Measurements from ENCODE around the gene NALCN.

Gene NALCN

DNA sequence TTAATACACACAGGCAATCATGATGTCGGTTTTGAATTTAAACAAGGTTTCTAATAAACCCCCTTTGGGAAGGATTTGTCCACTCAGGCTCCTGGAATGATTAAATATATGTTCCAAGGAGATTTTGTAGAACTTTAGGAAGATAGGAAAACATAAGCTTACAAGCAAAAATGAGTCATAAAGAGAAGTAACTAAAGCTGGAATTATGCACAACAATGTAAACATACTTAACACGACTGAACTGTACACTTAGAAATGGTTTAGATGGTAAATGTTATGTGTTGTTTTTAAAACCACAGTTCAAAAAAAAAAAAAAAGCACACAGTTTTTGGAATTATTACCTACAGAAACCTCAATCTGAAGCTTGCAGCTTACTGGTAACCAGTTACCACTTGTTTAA lies 304.4 kb downstream of the NALCN start:
- no peak for DNase-seq

DNA sequence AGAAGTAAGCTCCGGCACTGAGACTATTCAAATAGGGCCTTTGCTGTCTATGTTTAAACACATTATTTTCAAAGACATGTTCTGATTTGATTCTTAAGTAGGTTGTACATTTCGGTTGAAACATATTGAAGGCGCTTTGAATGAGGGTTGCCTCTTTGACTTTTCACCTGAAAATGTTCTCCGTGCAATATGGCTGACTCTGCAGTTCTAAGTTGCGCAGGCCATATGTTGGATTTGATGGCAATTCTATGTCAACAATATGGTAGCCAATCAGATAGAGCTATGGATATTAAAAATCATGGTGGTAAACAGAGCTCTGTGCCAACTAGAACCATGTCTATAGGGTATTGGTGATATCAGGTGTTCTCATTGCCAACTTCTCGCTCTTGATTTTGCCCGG lies 307.3 kb downstream of the NALCN start:
- no peak for DNase-seq

DNA sequence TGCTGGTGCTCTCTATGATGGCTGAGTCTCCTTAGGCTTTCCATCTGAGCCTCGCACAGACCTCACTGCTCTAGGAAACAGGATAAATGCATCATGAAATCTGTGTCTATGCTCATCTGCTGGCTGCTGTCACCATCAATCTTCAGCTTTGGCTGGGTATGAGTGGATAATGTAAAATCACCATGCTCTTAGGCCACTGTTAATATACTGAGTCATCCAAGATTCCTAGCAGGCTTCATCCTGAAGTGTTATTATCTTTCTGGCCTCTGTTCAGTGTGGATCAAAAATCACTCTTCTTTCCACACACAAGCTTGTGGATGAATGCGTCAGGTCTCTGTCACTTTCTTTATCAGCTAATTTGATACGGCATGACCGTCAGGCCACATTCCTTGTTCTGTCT lies 317.4 kb downstream of the NALCN start:
- no peak for DNase-seq

DNA sequence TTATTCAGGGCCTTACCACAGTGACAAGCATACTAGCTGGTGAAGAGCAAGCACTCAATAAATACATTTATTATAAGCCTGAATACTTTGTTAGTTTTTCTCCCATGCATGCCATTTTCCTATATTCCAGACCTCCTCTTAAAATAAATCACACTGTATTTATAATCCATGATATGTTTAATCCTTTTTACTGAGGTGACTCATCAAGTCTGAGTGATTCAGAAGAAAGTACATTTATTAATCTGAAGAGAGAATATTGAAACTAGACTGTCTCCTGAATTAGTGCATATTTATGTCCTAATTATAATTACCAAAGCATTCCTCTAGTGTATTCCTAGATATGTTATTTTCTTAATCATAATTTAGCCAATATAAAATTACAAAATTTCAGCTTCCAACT lies 323.3 kb downstream of the NALCN start:
- DNase-seq = no peak

DNA sequence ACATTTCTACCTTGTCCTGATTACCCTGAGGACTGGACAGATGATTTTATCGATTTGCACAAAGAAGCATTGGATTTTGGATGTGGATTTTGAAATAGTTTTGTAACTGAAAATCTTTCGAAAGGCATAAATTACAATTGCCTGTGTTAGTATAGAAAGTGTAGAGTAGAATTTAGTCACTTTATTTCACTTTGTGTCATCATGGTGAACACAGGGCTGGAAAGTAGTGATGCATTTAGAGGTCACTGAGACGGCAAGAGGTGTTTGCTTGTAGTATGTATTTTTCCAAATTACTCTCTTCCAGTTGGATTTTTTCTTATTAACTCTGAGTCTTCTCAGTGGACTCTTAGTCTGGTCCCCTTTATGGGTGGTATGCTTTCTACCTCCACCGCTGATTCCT lies 326.0 kb downstream of the NALCN start:
- no peak for DNase-seq

DNA sequence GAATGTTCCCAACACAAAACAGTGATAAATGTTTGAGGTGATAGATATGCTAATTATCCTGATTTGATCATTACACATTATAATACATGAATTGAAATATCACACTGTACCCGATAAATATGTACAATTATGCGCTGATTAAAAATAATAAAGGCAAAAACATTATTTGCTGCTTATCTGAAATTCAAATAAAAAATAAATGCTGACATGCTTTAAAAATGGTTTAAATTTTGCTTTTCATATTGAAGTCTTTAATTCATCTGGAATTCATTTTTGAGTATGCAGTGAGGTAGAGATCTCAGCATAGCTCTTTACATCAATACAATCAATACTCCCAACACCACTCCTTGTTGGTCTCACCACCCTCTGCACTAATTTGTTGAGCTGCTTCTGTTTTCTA lies 330.8 kb downstream of the NALCN start:
- DNase-seq = no peak

DNA sequence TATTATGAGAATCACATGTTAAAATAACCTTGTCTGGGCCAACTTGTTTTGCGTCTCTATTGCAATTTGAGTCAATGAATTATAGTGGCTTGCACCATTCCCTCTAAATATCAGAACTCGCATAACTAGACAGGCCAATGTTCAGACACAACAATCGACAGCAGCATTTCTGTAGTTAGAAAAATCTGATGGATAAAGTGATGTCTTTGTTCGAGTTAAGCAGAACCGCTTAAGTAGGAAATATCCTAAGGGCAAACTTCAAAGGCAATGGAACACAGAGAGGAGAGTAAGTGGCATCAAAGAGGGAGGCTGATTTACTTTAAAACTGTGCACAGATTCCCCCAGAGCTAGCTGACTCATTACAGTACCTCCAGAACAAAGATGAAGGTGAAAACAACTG lies 333.9 kb downstream of the NALCN start:
- DNase-seq = no peak

DNA sequence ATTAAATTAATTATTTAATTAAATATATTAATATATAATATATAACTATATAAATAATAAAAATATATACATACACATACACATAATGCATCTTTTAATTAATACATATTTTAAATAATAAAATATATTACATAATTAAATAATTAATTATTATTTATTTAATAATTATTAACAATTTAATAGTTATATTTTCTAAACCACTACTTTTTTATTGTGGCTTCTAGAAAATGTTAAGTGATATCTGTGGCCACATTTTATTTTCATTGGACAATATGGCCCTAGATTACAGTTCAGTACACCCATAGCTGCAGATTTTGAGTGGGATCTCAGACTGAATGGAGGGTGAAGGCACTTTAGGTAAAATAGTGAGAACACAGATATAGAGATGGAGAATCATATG lies 335.7 kb downstream of the NALCN start:
- DNase-seq = no peak

DNA sequence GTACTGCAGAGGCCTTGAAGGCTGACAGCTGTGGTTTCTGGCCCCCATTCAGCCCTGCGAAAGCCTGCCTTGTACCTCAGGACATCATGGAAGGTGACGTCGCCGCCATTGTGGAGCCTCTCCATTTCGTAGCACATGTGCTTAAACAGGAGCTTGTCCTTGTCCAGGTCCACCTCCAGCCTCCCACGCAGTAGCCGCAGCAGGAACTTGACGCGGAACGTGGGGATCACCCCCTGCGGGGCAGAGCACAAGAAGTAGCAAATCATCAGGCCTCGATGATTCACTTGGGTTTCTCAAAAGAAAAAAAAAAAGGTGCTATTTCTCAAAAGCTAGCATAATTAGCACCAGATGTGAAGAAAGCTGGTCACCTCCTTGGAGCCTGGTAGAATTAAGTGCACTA lies 351.0 kb downstream of the NALCN start:
- DNase-seq = no peak

DNA sequence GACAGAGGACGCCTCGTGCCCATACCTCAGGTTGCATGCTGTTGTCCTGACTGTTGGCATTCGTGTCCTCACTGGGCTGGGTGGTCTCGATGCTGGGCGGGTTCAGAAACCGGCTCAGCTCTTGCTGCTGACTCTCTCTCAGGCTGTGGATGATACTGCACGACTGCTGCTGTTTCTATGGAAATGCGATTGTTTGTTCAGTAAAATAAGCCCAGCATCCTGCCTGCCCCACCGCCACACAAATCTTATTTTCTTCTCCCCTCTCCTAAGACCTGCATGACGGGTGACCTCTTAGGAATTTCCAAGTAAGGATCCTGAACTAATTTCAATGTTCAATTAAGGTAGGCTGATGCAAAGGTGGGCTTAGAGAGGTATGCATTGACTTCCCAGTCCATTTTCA lies 356.5 kb downstream of the NALCN start:
- DNase-seq = no peak

DNA sequence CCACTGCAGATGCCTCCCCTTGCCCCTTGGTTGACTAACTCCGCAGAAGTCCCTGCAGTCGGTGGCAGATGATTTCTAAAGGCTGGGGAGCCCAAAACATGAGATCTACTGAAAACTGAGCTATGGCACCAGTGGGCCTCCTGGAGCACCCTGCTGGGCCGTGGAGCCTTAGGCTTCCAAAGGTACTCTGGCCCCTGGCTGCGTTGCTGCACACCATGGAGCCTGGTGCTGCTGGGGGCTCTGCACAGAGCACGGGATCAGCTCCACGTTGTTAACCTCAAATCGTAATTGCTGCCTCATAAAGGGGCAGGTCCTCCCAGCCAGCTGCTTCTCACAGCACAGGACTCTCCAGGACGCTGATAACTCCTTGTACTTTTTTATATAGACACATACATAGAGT lies 357.5 kb downstream of the NALCN start:
- DNase-seq = no peak

DNA sequence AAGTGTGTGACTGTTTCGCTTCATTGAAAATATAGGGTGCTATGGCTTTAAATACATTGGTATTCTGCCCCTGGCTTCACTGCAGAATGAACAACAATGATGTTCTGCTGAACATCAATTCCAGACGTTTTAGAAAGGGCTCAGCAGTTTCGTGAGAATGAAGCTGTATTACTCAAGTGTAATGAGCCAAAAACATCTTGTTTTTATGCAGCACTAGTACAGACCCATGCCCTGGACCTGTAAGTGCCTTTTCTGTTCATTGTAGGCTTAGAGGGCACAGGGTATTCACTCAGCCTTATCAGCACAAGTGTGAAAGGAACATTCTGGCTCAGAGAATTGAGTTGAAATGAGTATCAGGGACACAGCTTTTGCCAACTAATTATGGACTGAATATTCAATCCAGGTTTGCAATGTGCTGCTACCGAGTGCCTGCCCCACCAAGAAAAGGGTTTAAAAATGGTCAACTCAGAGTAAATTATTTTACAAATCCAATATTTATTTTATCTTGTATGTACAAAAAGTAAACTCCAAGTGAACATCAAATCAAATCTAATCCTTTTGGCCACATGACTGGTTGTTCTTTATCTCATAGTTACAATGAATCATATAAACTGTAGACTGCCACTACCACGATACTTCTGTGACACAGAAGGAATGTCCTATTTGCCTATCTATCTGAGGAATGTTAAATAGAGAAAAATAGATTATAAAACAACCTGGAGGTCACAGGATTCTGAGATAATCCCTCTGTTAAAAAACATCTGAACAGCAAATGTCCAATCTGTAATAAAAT lies 362.8 kb downstream of the NALCN start:
- DNase-seq = no peak

DNA sequence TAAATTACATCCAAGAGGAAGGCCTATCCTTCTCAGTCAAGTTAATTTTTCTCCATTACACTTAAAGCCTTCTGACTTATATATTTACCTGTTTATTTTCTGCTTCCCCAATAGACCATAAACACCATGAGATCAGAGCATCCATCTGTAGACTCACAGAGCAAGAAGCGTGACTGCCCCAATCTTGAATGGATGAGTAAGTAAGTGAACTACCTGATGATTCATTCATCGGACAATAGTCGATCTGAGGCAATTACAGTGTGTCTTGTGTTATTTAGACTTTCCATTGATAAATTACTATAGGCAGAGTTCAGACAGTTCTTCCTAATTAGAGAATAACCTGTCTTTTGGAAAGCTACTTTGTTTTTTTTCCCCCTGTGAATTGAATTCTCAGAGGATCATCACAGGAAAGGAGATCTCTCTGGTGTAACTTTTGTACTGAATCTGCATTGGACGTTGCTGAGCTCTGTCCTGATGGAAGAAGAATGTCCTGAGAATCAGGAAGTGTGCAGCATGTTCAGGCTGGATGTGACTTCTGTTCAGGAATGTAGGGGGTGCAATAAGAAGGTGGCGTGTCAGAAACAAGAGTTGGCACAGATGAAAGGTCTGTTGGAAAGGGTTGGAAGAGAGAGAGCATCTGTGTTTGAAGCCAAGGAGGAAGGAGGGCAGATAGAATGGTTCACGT lies 367.0 kb downstream of the NALCN start:
- DNase-seq = no peak

DNA sequence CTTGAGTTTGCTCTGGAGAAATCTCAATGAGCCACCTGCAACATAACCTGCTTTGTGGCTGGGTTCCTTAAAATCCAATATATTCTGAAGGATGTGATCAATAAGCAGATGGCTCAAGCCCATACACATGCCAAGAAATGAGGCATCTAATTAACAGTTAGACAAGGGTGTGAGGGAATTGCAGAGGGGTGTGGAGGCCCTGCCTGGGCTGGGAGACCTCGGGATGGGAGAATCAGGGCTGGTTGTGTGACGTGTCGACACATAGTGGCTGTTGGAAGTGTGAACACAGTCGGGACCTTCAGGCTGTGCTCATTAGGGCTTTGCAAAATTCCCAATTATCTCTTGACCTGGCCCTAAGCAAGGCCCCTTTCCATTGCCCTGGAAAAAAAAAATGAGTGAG lies 379.8 kb downstream of the NALCN start:
- no peak for DNase-seq

DNA sequence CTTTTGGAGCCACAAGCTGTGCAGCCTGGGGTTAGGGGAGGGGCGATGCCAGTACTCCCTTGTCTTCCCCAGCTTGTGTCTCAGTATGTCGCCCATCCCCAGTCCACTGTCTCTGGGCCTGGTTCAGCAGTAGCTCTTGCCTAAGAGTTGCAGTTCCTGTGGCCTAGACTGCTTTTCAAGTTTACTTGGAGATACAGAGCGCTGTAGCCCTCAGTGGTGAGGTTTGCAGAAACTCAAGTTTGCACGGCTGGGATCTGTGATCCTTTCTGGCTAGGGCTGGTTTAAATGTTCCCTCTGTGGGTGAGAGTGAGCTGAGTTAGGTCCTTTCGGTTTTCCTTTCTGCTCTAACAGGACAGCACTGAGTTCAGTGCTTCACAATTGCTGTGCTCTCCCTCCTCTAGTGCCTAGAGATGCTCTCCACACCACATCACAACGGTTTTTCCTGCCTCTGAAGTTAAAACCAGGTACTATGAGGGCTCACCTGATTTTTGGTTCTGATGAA lies 381.1 kb downstream of the NALCN start:
- DNase-seq = no peak

DNA sequence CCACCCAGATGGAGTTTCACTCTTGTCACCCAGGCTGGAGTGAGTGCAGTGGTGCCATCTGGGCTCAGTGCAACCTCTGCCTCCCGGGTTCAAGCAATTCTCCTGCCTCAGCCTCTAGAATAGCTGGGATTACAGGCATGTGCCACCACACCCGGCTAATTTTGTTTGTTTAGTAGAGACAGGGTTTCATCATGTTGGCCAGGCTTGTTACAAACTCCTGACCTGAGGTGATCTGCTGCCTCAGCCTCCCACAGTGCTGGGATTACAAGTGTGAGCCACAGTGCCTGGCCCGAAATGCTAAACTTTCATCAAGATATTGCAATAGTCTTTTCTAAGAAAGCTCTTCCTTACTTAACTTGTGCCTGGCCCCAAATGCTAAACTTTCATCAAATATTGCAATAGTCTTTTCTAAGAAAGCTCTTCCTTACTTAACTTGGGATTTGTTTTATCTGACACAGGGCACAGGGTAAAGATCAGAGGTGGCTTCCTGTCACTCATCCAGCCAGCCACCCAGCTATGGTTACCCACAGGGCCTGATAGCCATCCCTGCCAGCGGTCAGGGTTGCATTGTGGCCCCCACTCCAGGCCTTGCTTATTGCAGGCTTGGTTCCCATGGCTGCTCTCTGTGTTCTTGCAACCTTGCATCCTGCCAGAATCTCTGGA lies 389.4 kb downstream of the NALCN start:
- no peak for DNase-seq

DNA sequence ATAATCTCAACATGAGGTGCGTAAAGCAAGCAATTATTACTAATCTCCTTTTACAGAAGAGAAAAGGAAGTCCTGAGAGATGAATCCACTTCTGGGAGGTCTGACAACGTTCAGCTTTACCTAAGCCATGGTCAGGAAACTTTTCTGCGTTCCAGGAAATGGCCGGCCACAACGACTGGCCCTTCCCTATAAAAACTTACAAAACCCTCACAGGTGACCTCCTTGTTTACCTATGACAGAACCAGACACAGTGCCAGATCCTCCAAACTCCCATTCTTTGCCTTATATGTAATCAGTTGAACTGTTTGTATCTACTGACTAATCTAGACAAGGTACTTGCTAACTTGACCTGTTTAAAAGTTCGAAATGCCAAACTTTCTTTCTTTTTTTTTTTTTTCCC lies 390.0 kb downstream of the NALCN start:
- DNase-seq = no peak

DNA sequence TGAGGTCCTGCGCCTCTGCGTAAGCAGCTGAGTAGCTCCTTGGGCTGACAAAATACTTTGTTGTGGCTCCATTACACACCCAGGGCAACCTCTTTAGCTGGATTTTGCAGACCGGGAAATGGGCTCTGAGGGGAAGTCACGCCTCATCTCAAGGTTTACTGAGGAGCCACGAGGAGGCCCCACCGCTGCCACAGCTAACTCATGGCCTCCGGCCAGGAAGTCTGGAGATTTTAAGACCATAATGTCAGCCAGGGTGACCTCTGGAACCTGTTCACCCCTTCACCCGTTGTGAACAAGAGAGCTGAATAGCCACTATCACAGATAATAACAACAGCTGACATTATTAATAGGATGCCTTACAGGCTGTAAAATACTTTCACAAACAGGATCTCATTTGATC lies 390.4 kb downstream of the NALCN start:
- no peak for DNase-seq

DNA sequence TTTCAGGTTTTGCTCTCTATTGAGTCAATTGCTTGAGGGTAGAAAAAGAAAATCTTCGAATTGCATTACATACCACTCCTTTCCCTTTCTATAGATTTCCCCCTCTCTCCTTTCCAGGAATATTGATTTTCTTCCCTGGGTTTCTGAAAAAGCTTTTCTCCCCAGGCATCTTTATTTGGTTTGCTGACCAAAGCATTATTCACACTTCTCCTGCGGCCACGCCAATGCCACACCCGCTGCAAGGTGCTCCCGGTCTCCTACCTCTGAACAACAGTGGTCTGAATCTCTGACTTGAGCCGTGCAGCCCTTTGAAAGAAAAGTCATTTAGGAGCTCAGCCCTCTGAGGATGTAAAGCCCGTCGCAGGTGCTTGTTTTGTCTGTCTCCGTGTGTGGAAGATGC lies 390.8 kb downstream of the NALCN start:
- no peak for DNase-seq

DNA sequence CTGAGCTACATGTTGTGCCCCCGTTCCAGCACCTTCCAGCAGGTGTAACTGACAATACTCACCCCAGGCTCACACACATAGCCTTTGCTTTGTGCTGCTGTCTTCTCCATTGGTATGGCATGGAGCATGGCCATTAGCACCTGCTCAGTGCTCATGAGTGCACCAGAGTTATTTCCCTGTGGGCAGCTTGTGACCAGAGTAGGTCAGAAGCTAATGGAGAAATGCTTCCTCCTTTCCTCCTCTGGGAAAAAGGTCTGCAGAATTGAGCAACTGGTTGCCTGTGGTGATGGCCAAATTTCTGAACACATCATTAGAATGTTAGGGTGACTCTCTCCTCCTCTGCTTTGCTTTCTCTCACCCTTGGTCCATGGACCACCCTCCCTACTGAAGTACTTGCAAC lies 397.2 kb downstream of the NALCN start:
- no peak for DNase-seq

DNA sequence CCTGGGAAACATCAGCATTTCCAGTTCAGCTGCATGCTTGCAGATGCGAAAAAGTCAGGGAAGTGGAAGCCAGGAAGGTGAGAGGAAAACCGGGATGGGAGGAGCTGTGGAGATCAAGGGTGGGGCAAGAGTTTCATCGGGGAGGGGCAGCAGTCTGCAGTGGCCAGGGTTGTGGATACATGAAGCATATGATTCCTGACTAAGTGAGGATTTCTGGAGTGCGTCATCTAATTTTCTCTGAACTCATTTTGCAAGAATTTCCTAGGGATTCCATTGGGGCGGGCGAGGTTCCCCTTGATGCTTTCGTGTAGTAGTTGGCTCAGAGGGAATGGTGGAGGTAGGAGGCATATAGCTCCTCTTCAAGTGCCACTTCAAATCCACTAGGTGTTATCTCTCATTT lies 397.6 kb downstream of the NALCN start:
- DNase-seq = no peak

DNA sequence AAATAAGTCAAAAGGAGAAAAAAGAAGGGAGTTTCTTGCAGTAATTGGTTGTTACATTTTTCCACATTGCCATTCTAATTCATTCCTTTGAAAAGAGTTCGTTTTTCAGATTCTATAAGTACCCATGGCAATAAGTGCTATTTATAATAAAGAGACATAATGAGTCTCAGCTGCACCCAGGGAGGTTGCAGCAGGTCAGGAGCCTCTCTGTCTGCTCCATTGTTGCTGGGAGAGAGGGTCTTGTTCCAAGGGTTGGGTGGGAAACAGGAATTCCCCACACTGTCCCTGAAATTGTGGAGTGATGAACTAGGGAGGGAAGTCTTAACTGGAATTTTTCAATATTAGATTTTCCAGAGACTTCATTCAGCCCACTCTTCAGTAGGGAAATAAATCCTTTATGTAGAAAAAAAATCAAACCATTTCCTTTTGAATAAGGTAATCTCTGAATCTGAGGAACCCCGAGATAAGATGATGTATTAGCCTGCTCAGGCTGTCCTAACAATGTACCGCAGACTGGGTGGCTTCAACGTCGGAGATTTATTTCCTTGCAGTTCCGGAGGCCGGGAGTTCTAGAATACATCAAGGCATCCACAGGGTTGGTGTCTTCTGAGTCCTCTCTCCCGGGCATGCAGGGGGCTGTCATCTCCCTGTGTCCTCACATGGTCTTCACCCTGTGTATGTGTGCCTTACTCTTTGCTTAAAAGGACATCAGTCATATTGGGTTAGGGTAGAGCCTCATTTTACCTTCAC lies 399.0 kb downstream of the NALCN start:
- DNase-seq = no peak

DNA sequence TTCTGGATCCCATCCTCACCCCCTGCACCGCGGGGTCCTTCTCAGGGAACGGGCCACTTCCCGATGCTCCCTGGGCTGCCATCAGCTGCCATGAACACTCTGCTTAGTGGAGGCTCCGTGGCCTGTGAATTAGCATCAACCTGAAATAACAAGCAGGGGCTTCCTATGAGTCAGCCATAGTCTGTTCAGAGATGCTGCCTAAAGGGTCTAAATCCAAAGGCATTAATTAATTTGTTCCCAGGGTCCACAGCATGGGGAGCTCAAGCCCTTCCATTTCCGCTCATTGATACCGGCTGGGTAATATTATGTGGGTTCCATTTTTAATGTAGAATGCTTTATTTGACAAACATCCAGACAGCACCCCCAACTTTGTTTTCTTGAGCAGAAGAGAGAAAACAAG lies 399.8 kb downstream of the NALCN start:
- no peak for DNase-seq
